OCI-M1 (cell line): ENCODE measurements around the gene TCEAL4.

Experiments
- DNase-seq: peaks from one replicate; lab custom pipeline; 2025; lab: John Stamatoyannopoulos, UW

The TCEAL4 gene

GRCh38 chrX:103585411-103586313, at the start of gene TCEAL4:
Gene TCEAL4 (plus strand): TSS chrX:103585515. CDS start chrX:103586676, 1,161 bp downstream.
- peak; percentile 44 for DNase-seq

GRCh38 chrX:103536071-103536470, 49.2 kb upstream of the TCEAL4 start:
- no peak for DNase-seq

- DNase-seq: no peak
Observed at GRCh38 chrX:103536732-103537131, 48.6 kb upstream of the TCEAL4 start.

- no peak for DNase-seq
Observed at GRCh38 chrX:103537871-103538387, 47.4 kb upstream of the TCEAL4 start.

- DNase-seq: no peak
Observed at GRCh38 chrX:103538728-103539127, 46.6 kb upstream of the TCEAL4 start.

- DNase-seq: no peak
Observed at GRCh38 chrX:103539695-103540094, 45.6 kb upstream of the TCEAL4 start.

- no peak for DNase-seq
Observed at GRCh38 chrX:103540145-103540544, 45.2 kb upstream of the TCEAL4 start.

GRCh38 chrX:103549916-103550315, 35.4 kb upstream of the TCEAL4 start:
- DNase-seq: no peak

GRCh38 chrX:103550415-103551051, 34.8 kb upstream of the TCEAL4 start:
- DNase-seq: no peak

GRCh38 chrX:103552236-103552635, 33.1 kb upstream of the TCEAL4 start:
- DNase-seq: no peak

- peak; percentile 77 for DNase-seq
Observed at GRCh38 chrX:103554687-103555424, 30.5 kb upstream of the TCEAL4 start.

- no peak for DNase-seq
Observed at GRCh38 chrX:103556963-103557612, 28.2 kb upstream of the TCEAL4 start.

GRCh38 chrX:103560256-103560655, 25.1 kb upstream of the TCEAL4 start:
- DNase-seq: no peak

GRCh38 chrX:103562801-103563200, 22.5 kb upstream of the TCEAL4 start:
- no peak for DNase-seq

- DNase-seq: no peak
Observed at GRCh38 chrX:103565197-103565596, 20.1 kb upstream of the TCEAL4 start.

- DNase-seq: no peak
Observed at GRCh38 chrX:103565752-103566151, 19.6 kb upstream of the TCEAL4 start.

- no peak for DNase-seq
Observed at GRCh38 chrX:103571121-103571520, 14.2 kb upstream of the TCEAL4 start.

- DNase-seq: no peak
Observed at GRCh38 chrX:103571726-103572125, 13.6 kb upstream of the TCEAL4 start.

- DNase-seq: no peak
Observed at GRCh38 chrX:103573202-103573601, 12.1 kb upstream of the TCEAL4 start.

- DNase-seq: no peak
Observed at GRCh38 chrX:103584596-103584995, 719 bp upstream of the TCEAL4 start.

GRCh38 chrX:103586314-103586646, 965 bp downstream of the TCEAL4 start:
- DNase-seq: no peak

GRCh38 chrX:103586659-103587058, 1.3 kb downstream of the TCEAL4 start:
- DNase-seq: no peak
